GM12874 (cell line): ENCODE measurements around the gene OR2AG2.

ENCODE experiments used
- TF ChIP-seq, protein P1 (sequence below): IDR thresholded peaks from 2 replicates; pipeline ENCODE4 v1.5.1; 2011; ENCODE audit warnings: low read depth, mild to moderate bottlenecking, control low read depth, low read length, moderate library complexity; ENCODE audit not compliant: insufficient read depth

Gene OR2AG2

GRCh38 chr11:6724013-6724412, 47.8 kb downstream of the OR2AG2 start:
- TF ChIP-seq, protein P1, sequence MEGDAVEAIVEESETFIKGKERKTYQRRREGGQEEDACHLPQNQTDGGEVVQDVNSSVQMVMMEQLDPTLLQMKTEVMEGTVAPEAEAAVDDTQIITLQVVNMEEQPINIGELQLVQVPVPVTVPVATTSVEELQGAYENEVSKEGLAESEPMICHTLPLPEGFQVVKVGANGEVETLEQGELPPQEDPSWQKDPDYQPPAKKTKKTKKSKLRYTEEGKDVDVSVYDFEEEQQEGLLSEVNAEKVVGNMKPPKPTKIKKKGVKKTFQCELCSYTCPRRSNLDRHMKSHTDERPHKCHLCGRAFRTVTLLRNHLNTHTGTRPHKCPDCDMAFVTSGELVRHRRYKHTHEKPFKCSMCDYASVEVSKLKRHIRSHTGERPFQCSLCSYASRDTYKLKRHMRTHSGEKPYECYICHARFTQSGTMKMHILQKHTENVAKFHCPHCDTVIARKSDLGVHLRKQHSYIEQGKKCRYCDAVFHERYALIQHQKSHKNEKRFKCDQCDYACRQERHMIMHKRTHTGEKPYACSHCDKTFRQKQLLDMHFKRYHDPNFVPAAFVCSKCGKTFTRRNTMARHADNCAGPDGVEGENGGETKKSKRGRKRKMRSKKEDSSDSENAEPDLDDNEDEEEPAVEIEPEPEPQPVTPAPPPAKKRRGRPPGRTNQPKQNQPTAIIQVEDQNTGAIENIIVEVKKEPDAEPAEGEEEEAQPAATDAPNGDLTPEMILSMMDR = no peak

DNA sequence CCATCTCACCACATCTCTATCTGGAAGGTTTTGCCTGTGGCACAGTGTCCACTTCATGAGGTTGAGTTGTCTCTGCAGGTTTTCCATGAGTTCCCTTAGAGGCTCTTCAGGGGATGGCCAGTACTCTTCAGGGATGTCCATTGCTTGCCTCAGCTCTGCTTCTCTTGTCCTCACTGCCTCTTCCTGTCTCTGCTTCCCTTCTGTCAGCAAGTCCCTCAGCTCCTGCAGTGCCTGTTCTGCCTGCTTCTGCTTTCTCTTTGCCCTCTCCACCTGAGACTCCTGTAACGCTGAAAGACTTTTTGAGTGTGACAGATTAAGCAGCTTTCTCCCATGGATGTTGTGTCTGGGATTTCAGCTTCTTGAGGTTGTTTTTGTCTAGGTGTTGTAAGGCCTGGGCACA, 50.4 kb downstream of the OR2AG2 start:
- TF ChIP-seq, protein P1 = no peak

DNA sequence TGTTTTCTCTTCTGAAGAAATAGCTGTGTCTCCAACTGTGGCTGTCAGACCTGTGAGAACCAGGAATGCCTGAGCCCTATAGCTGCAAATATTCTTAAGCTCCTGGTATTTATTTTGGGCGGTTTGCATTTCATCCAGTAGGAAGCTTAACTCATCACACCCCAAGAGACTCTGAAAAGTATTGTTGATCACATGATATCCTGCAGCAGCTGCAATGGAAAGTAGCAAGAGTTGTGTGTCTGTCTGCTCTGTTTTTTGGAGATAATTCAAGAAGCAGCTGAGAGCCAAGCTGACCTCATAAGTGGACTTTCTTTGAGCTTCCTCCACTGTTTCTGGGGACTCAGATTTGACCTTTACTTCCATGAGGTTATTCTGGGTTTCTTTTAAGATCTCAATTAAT, 52.2 kb downstream of the OR2AG2 start:
- TF ChIP-seq, protein P1 = no peak

DNA sequence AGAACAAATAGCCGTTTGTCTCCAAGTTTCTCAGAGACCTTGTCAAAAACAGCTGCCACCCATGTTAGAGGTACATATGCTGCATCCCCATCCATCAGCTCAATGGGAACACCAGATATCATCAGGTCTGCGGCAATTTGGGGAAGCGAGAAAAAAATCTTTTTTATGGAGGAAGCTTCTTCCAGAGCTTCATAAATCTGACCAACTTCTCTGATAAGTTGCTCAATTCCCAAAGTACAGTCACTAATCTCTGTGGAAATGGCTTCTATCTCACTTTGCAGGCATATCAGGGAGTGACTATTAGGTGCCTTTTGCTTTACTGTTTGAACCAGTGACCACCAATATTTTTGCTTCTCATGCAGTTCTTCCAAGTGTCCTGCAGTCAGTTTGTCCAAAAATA, 54.4 kb downstream of the OR2AG2 start:
- TF ChIP-seq, protein P1 = no peak
